DMS79 (cell line): ENCODE measurements around the gene COL25A1.
"Not testable (repeated sequence)": the region's sequence is repeated elsewhere in the genome, so short reads cannot be mapped to it uniquely, and the experiment has no call there.

Source experiments
- DNase-seq: peaks from one replicate; lab custom pipeline; 2025; lab: John Stamatoyannopoulos, UW

The COL25A1 gene

GRCh38 chr4:108903464-108904221 is 398.8 kb downstream of the COL25A1 start:
- no peak for DNase-seq

GRCh38 chr4:108902769-108903168 is 399.7 kb downstream of the COL25A1 start:
- DNase-seq: no peak

- no peak for DNase-seq
These were observed 401.2 kb downstream of the COL25A1 start for GRCh38 chr4:108901291-108901690.

- no peak for DNase-seq
These were observed 402.4 kb downstream of the COL25A1 start for GRCh38 chr4:108900018-108900580.

GRCh38 chr4:108893468-108893867 is 409.0 kb downstream of the COL25A1 start:
- no peak for DNase-seq

GRCh38 chr4:108891896-108892590 is 410.4 kb downstream of the COL25A1 start:
- no peak for DNase-seq

GRCh38 chr4:108890484-108890881 is 412.0 kb downstream of the COL25A1 start:
- no peak for DNase-seq

GRCh38 chr4:108889696-108890483 is 412.6 kb downstream of the COL25A1 start:
- DNase-seq: no peak

- DNase-seq: no peak
These were observed 413.7 kb downstream of the COL25A1 start for GRCh38 chr4:108888769-108889168.

GRCh38 chr4:108887034-108887433 is 415.4 kb downstream of the COL25A1 start:
- no peak for DNase-seq

- DNase-seq: no peak
These were observed 417.2 kb downstream of the COL25A1 start for GRCh38 chr4:108885211-108885610.

GRCh38 chr4:108884596-108884995 is 417.9 kb downstream of the COL25A1 start:
- no peak for DNase-seq

- DNase-seq: no peak
These were observed 420.5 kb downstream of the COL25A1 start for GRCh38 chr4:108881986-108882385.

GRCh38 chr4:108881190-108881589 is 421.3 kb downstream of the COL25A1 start:
- no peak for DNase-seq

- DNase-seq: no peak
These were observed 423.7 kb downstream of the COL25A1 start for GRCh38 chr4:108878806-108879205.

GRCh38 chr4:108877821-108878220 is 424.6 kb downstream of the COL25A1 start:
- no peak for DNase-seq

GRCh38 chr4:108874806-108875205 is 427.7 kb downstream of the COL25A1 start:
- no peak for DNase-seq

GRCh38 chr4:108869970-108870369 is 432.5 kb downstream of the COL25A1 start:
- not testable (repeated sequence) for DNase-seq

GRCh38 chr4:108868606-108869227 is 433.7 kb downstream of the COL25A1 start:
- no peak for DNase-seq

GRCh38 chr4:108867476-108867875 is 435.0 kb downstream of the COL25A1 start:
- DNase-seq: no peak

GRCh38 chr4:108861334-108861733 is 441.1 kb downstream of the COL25A1 start:
- no peak for DNase-seq

GRCh38 chr4:108854786-108855185 is 447.7 kb downstream of the COL25A1 start:
- DNase-seq: no peak
